GM23338 (cell line): ENCODE measurements around the gene RAD51D. TPM values are rescaled to one million over a fixed set of nuclear protein-coding genes. Genes with fewer than 3 reads are reported as not detected.
"Not testable (repeated sequence)": the region's sequence is repeated elsewhere in the genome, so short reads cannot be mapped to it uniquely, and the experiment has no call there.

Source experiments
- ATAC-seq: fragments of 200-7000 bp; cut with Tn5 transposase; 3 replicates; pipeline ENCODE4 v1.9.1; 2020
- DNase-seq: peaks from one replicate; pipeline ENCODE4 v3.0.0-alpha.2; 2015; ENCODE audit warnings: low spot score
- H2AFZ ChIP-seq: fragments of 200-600 bp; sonication (generic); 2 replicates; pipeline ENCODE4 v1.8.0; 2016; ENCODE audit warnings: antibody characterized with exemption, mild to moderate bottlenecking, moderate library complexity
- H3F3A ChIP-seq: fragments of 200-600 bp; sonication (generic); replicated peaks from 2 replicates; pipeline ENCODE4 v1.8.0; 2017; ENCODE audit warnings: antibody characterized with exemption, mixed run types, low read depth
- H3K27ac ChIP-seq: fragments of 200-600 bp; sonication (generic); 2 replicates; pipeline ENCODE4 v1.6.1; 2016; ENCODE audit warnings: low read depth
- H3K27me3 ChIP-seq: fragments of 200-600 bp; sonication (generic); 2 replicates; pipeline ENCODE4 v1.8.0; 2016; ENCODE audit warnings: mild to moderate bottlenecking, mixed run types, moderate library complexity; ENCODE audit not compliant: insufficient read depth
- H3K36me3 ChIP-seq: fragments of 200-600 bp; sonication (generic); 2 replicates; pipeline ENCODE4 v1.8.0; 2016; ENCODE audit warnings: mild to moderate bottlenecking; ENCODE audit not compliant: insufficient read depth
- H3K4me1 ChIP-seq: fragments of 200-600 bp; sonication (generic); 2 replicates; pipeline ENCODE4 v1.8.0; 2016; ENCODE audit warnings: mild to moderate bottlenecking, moderate library complexity; ENCODE audit not compliant: insufficient read depth
- H3K4me2 ChIP-seq: fragments of 200-600 bp; sonication (generic); 2 replicates; pipeline ENCODE4 v1.7.1; 2017; ENCODE audit warnings: mixed run types
- H3K4me3 ChIP-seq: fragments of 200-600 bp; sonication (generic); 2 replicates; pipeline ENCODE4 v1.6.1; 2016; ENCODE audit warnings: mixed run types
- H3K79me2 ChIP-seq: fragments of 200-600 bp; sonication (generic); replicated peaks from 2 replicates; pipeline ENCODE4 v1.8.0; 2017; ENCODE audit warnings: mild to moderate bottlenecking; ENCODE audit not compliant: insufficient read depth
- H3K9me2 ChIP-seq: fragments of 200-600 bp; sonication (generic); 2 replicates; pipeline ENCODE4 v1.8.0; 2017; ENCODE audit not compliant: insufficient read depth
- H4K20me1 ChIP-seq: fragments of 200-600 bp; sonication (generic); replicated peaks from 2 replicates; pipeline ENCODE4 v1.8.0; 2017; ENCODE audit warnings: mild to moderate bottlenecking; ENCODE audit not compliant: insufficient read depth
- H3K27ac Mint-ChIP-seq: 2 replicates; pipeline ENCODE4 v1.8.0; 2020; ENCODE audit warnings: inconsistent platforms, mild to moderate bottlenecking, moderate library complexity, mixed read lengths
- H3K27me3 Mint-ChIP-seq: 3 replicates; pipeline ENCODE4 v1.8.0; 2022; ENCODE audit warnings: low read depth, mild to moderate bottlenecking, moderate library complexity, mixed read lengths, inconsistent platforms; ENCODE audit not compliant: insufficient read depth, poor library complexity
- H3K36me3 Mint-ChIP-seq: 3 replicates; pipeline ENCODE4 v1.8.0; 2021; ENCODE audit warnings: low read depth, mild to moderate bottlenecking, inconsistent platforms, moderate library complexity, mixed read lengths
- H3K4me1 Mint-ChIP-seq: 3 replicates; pipeline ENCODE4 v1.8.0; 2020; ENCODE audit warnings: mild to moderate bottlenecking, inconsistent platforms, mixed read lengths
- H3K4me3 Mint-ChIP-seq: 3 replicates; pipeline ENCODE4 v1.8.0; 2021; ENCODE audit warnings: moderate library complexity, mild to moderate bottlenecking, inconsistent platforms, mixed read lengths
- H3K9me3 Mint-ChIP-seq: 3 replicates; pipeline ENCODE4 v1.8.0; 2020; ENCODE audit warnings: moderate library complexity, mild to moderate bottlenecking, inconsistent platforms, mixed read lengths
- CTCF ChIP-seq, 2 experiments: fragments of 200-600 bp in 1 of 2; sonication (generic) in 1 of 2; conservative IDR thresholded peaks; 2 replicates each; pipeline versions ENCODE4 v1.5.1 to v1.6.1; 2016 to 2017; ENCODE audit warnings: antibody characterized with exemption in 2 of 2, low read depth in 2 of 2, mild to moderate bottlenecking in 2 of 2, moderate library complexity in 1 of 2
- ETS1 ChIP-seq: IDR thresholded peaks from 2 replicates; pipeline ENCODE4 v1.6.1; 2016; ENCODE audit warnings: antibody characterized with exemption
- JUNB ChIP-seq: IDR thresholded peaks from one replicate; pipeline ENCODE4 v1.6.1; 2016; ENCODE audit warnings: antibody characterized with exemption; ENCODE audit not compliant: unreplicated experiment
- NANOG ChIP-seq: IDR thresholded peaks from 2 replicates; pipeline ENCODE4 v1.6.1; 2016; ENCODE audit warnings: antibody characterized with exemption, borderline replicate concordance
- POLR2AphosphoS5 ChIP-seq: IDR thresholded peaks from 2 replicates; pipeline ENCODE4 v1.6.1; 2016; ENCODE audit warnings: antibody characterized with exemption, low read depth
- STAT1 ChIP-seq: IDR thresholded peaks from one replicate; pipeline ENCODE4 v1.6.1; 2016; ENCODE audit warnings: antibody characterized with exemption; ENCODE audit not compliant: unreplicated experiment
- ZNF331 ChIP-seq: fragments of 250-450 bp; sonication (Bioruptor Pico); IDR thresholded peaks from 2 replicates; pipeline ENCODE4 v1.5.0; 2020; ENCODE audit warnings: low read depth, mild to moderate bottlenecking, moderate library complexity
- polyA plus RNA-seq: library from polyadenylated mRNA; unstranded; fragments of >200 nt; fragmentation: Nextera tagmentation; extraction: Ambion mirVana; gene quantifications from 2 replicates; pipeline ENCODE4 v1.2.1, GENCODE V29; 2016
- total RNA-seq: library from RNA; depleted of rRNA; stranded (reverse); fragments of >200 nt; shearing (Covaris generic); gene quantifications from 2 replicates; pipeline ENCODE4 v1.2.3, GENCODE V29; 2014

The RAD51D gene
- total and polyA plus RNA-seq, 2 experiments from 2014 or later = 5.9 to 11.0 TPM

GRCh38 chr17:35116845-35117244 lies 2.8 kb downstream of the RAD51D start:
- Mint-ChIP-seq H3K27ac (peak overlapping the region; percentile 35), H3K4me1 (peaks cover 23% of the 10 kb centered on the region), H3K9me3 (no peaks in the 10 kb centered on the region; the same call in 2 of the 3 replicates), H3K27me3 (peaks cover 20% of the 10 kb centered on the region), H3K4me3 (no peak overlapping the region; the same call in 2 of the 3 replicates), H3K36me3 (peaks cover 22% of the 10 kb centered on the region)
- H3K4me3 ChIP-seq = no peak overlapping the region
- peak; percentile 67 for DNase-seq
- no peak overlapping the region for H2AFZ ChIP-seq
- H3K4me2 ChIP-seq = no peak overlapping the region
- H4K20me1 ChIP-seq = no peaks in the 10 kb centered on the region
- no peaks in the 10 kb centered on the region for H3K9me2 ChIP-seq
- H3K79me2 ChIP-seq = 0 out of 2 replicates have a peak, but pooled peaks cover 7% of the 10 kb centered on the region
- no peaks in the 10 kb centered on the region for H3K36me3 ChIP-seq
- TF ChIP-seq JUNB (no peak), ETS1 (no peak), CTCF (conservative IDR thresholded peaks at IDR 0.05; ENCODE audit: low read depth in 2 of 2) (peak; percentile 18 to 26; a peak in 3 of 4 replicates), POLR2AphosphoS5 (no peak)
- 0 out of 2 replicates have a peak, but pooled peaks cover 4% of the 10 kb centered on the region for H3F3A ChIP-seq
- peak; percentile 8; the same call in 2 of the 3 replicates for ATAC-seq
- H3K27me3 ChIP-seq = peaks cover 7% of the 10 kb centered on the region; the same call in 1 of the 2 replicates
- H3K4me1 ChIP-seq = peaks cover 3% of the 10 kb centered on the region; the same call in 1 of the 2 replicates
- H3K27ac ChIP-seq = no peak overlapping the region

DNA sequence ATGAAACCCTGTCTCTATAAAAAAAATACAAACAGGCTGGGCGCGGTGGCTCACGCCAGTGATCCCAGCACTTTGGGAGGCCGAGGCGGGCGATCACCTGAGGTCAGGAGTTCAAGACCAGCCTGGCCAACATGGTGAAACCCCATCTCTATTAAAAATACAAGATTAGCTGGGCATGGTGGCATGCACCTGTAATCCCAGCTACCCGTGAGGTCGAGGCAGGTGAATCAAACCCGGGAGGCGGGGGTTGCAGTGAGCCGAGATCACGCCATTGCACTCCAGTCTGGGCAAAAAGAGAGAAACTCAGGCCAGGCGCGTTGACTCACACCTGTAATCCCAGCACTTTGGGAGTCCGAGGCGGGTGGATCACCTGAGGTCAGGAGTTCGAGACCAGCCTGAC lies 8.9 kb downstream of the RAD51D start:
- H3K4me1 Mint-ChIP-seq, H3K9me3 Mint-ChIP-seq: not testable (repeated sequence)

GRCh38 chr17:35104844-35105450 lies 14.7 kb downstream of the RAD51D start:
- Mint-ChIP-seq H3K36me3 (peaks cover 30% of the 10 kb centered on the region), H3K9me3 (no peaks in the 10 kb centered on the region), H3K4me3 (no peak overlapping the region), H3K4me1 (no peaks in the 10 kb centered on the region), H3K27me3 (peaks cover 2% of the 10 kb centered on the region), H3K27ac (no peak overlapping the region)
- Histone ChIP-seq H3K4me2 (no peak overlapping the region), H2AFZ (no peak overlapping the region), H3K4me3 (no peak overlapping the region), H3F3A (no peaks in the 10 kb centered on the region), H4K20me1 (no peaks in the 10 kb centered on the region), H3K27ac (no peak overlapping the region), H3K9me2 (no peaks in the 10 kb centered on the region), H3K79me2 (no peaks in the 10 kb centered on the region), H3K36me3 (no peaks in the 10 kb centered on the region), H3K4me1 (no peaks in the 10 kb centered on the region), H3K27me3 (no peaks in the 10 kb centered on the region)
- no peak for ATAC-seq
- DNase-seq = no peak
- TF ChIP-seq STAT1 (no peak), NANOG (no peak), ZNF331 (no peak)

More for the DNA sequence above, 8.9 kb downstream of the RAD51D start:
- not testable (repeated sequence) for H3K9me2 ChIP-seq, H3K79me2 ChIP-seq, H3K27ac Mint-ChIP-seq, DNase-seq, H3F3A ChIP-seq, H3K27me3 ChIP-seq, H3K36me3 ChIP-seq, ATAC-seq, H3K4me3 Mint-ChIP-seq, H3K4me3 ChIP-seq, H4K20me1 ChIP-seq, H3K4me2 ChIP-seq, H3K27me3 Mint-ChIP-seq, H2AFZ ChIP-seq, H3K27ac ChIP-seq, H3K4me1 ChIP-seq
- H3K36me3 Mint-ChIP-seq = peaks cover 16% of the 10 kb centered on the region; the same call in 2 of the 3 replicates
